H9 (cell line): ENCODE measurements around the gene RAI14. TPM values are rescaled to one million over a fixed set of nuclear protein-coding genes. Genes with fewer than 3 reads are reported as not detected.

ENCODE experiments used
- DNase-seq: peaks from one replicate; pipeline ENCODE4 v3.0.0-alpha.2; 2017
- H2AFZ ChIP-seq: one replicate; pipeline ENCODE4 v1.6.1; 2013; ENCODE audit warnings: mild to moderate bottlenecking, low read length, control low read depth, moderate library complexity
- H2AK5ac ChIP-seq: 2 replicates; pipeline ENCODE4 v1.6.1; 2013; ENCODE audit warnings: low read length, control low read depth, mixed read lengths; ENCODE audit not compliant: insufficient read length
- H2BK120ac ChIP-seq: one replicate; pipeline ENCODE4 v1.6.1; 2013; ENCODE audit warnings: low read depth, mild to moderate bottlenecking, low read length, control low read depth, inconsistent platforms; ENCODE audit not compliant: poor library complexity, severe bottlenecking
- H2BK12ac ChIP-seq: 2 replicates; pipeline ENCODE4 v1.6.1; 2013; ENCODE audit warnings: low read length, control low read depth, mixed read lengths, low read depth; ENCODE audit not compliant: insufficient read length
- H2BK15ac ChIP-seq: 2 replicates; pipeline ENCODE4 v1.6.1; 2013; ENCODE audit warnings: low read depth, low read length, control low read depth
- H2BK20ac ChIP-seq: one replicate; pipeline ENCODE4 v1.6.1; 2013; ENCODE audit warnings: low read depth, mild to moderate bottlenecking, low read length, control low read depth, inconsistent platforms; ENCODE audit not compliant: poor library complexity, severe bottlenecking
- H2BK5ac ChIP-seq: 2 replicates; pipeline ENCODE4 v1.6.1; 2013; ENCODE audit warnings: low read length, control low read depth, mixed read lengths; ENCODE audit not compliant: insufficient read length
- H3K14ac ChIP-seq: 2 replicates; pipeline ENCODE4 v1.6.1; 2013; ENCODE audit warnings: low read length, control low read depth; ENCODE audit not compliant: insufficient read depth
- H3K18ac ChIP-seq: 2 replicates; pipeline ENCODE4 v1.6.1; 2013; ENCODE audit warnings: low read depth, mild to moderate bottlenecking, mixed read lengths, low read length, control low read depth; ENCODE audit not compliant: insufficient read length
- H3K23ac ChIP-seq: 2 replicates; pipeline ENCODE4 v1.6.1; 2013; ENCODE audit warnings: low read length, control low read depth, mixed read lengths, low read depth; ENCODE audit not compliant: insufficient read length
- H3K23me2 ChIP-seq: 2 replicates; pipeline ENCODE4 v1.6.1; 2013; ENCODE audit warnings: low read depth, mild to moderate bottlenecking, mixed read lengths, low read length, control low read depth; ENCODE audit not compliant: insufficient read length, poor library complexity, severe bottlenecking
- H3K27ac ChIP-seq: 2 replicates; pipeline ENCODE4 v1.5.1; 2013; ENCODE audit warnings: low read length, control low read depth, mixed read lengths, low read depth; ENCODE audit not compliant: insufficient read length
- H3K27me3 ChIP-seq: 2 replicates; pipeline ENCODE4 v1.6.1; 2013; ENCODE audit warnings: low read length, control low read depth, inconsistent platforms; ENCODE audit not compliant: insufficient read depth
- H3K4ac ChIP-seq: 2 replicates; pipeline ENCODE4 v1.6.1; 2013; ENCODE audit warnings: low read depth, mild to moderate bottlenecking, control low read depth, inconsistent platforms, low read length, moderate library complexity
- H3K4me1 ChIP-seq: 2 replicates; pipeline ENCODE4 v1.6.1; 2013; ENCODE audit warnings: low read length, control low read depth, inconsistent platforms; ENCODE audit not compliant: insufficient read depth
- H3K4me2 ChIP-seq: 2 replicates; pipeline ENCODE4 v1.6.1; 2013; ENCODE audit warnings: low read length, control low read depth, mixed read lengths; ENCODE audit not compliant: insufficient read length, insufficient read depth
- H3K56ac ChIP-seq: 2 replicates; pipeline ENCODE4 v1.6.1; 2013; ENCODE audit warnings: low read depth, mild to moderate bottlenecking, mixed read lengths, low read length, control low read depth; ENCODE audit not compliant: insufficient read length
- H3K79me1 ChIP-seq: 2 replicates; pipeline ENCODE4 v1.6.1; 2013; ENCODE audit warnings: low read depth, mild to moderate bottlenecking, moderate library complexity, low read length, control low read depth, inconsistent platforms; ENCODE audit not compliant: insufficient read depth, poor library complexity, severe bottlenecking
- H3K79me2 ChIP-seq: 2 replicates; pipeline ENCODE4 v1.6.1; 2013; ENCODE audit warnings: low read length, control low read depth, inconsistent platforms; ENCODE audit not compliant: insufficient read depth
- H3K9ac ChIP-seq: 2 replicates; pipeline ENCODE4 v1.6.1; 2013; ENCODE audit warnings: low read length, control low read depth, mixed read lengths; ENCODE audit not compliant: insufficient read length; ENCODE audit errors: extremely low read depth
- H3K9me3 ChIP-seq: one replicate; pipeline ENCODE4 v1.6.1; 2013; ENCODE audit warnings: low read depth, low read length, inconsistent platforms; ENCODE audit not compliant: control insufficient read depth
- H3T11ph ChIP-seq: one replicate; pipeline ENCODE4 v1.6.1; 2013; ENCODE audit warnings: mild to moderate bottlenecking, low read length, control low read depth, inconsistent platforms
- H4K20me1 ChIP-seq: one replicate; pipeline ENCODE4 v1.6.1; 2013; ENCODE audit not compliant: control insufficient read depth, insufficient read length, insufficient read depth
- H4K5ac ChIP-seq: 2 replicates; pipeline ENCODE4 v1.6.1; 2013; ENCODE audit warnings: low read depth, mild to moderate bottlenecking, mixed read lengths, low read length, control low read depth; ENCODE audit not compliant: insufficient read length
- H4K8ac ChIP-seq: replicated peaks from 2 replicates; pipeline ENCODE4 v1.6.1; 2013; ENCODE audit warnings: low read length, control low read depth, mixed read lengths, low read depth; ENCODE audit not compliant: insufficient read length
- H4K91ac ChIP-seq: 2 replicates; pipeline ENCODE4 v1.6.1; 2013; ENCODE audit warnings: low read depth, mild to moderate bottlenecking, moderate library complexity, mixed read lengths, low read length, control low read depth; ENCODE audit not compliant: insufficient read length
- H3K27ac Mint-ChIP-seq, 3 experiments: 2 replicates in 2 of 3; 3 replicates in 1 of 3; pipeline ENCODE4 v1.8.0; 2020 to 2021; ENCODE audit warnings: mixed read lengths in 3 of 3, mild to moderate bottlenecking in 1 of 3, moderate library complexity in 1 of 3
- H3K27me3 Mint-ChIP-seq: 2 replicates; pipeline ENCODE4 v1.8.0; 2021; ENCODE audit warnings: low read depth, mild to moderate bottlenecking, moderate library complexity, mixed read lengths
- H3K36me3 Mint-ChIP-seq, 3 experiments: 2 replicates in 2 of 3; 3 replicates in 1 of 3; pipeline ENCODE4 v1.8.0; 2020 to 2021; ENCODE audit warnings: low read depth in 3 of 3, mixed read lengths in 3 of 3; ENCODE audit not compliant: insufficient read depth in 1 of 3
- H3K4me1 Mint-ChIP-seq, 2 experiments: 2 replicates each; pipeline ENCODE4 v1.8.0; 2020; ENCODE audit warnings: mixed read lengths in 2 of 2
- H3K4me3 Mint-ChIP-seq, 2 experiments: 2 replicates in 1 of 2; 3 replicates in 1 of 2; pipeline ENCODE4 v1.8.0; 2020 to 2021; ENCODE audit warnings: mild to moderate bottlenecking in 2 of 2, mixed read lengths in 2 of 2, moderate library complexity in 1 of 2
- H3K9me3 Mint-ChIP-seq, 2 experiments: 2 replicates in 1 of 2; 3 replicates in 1 of 2; pipeline ENCODE4 v1.8.0; 2020; ENCODE audit warnings: mild to moderate bottlenecking in 2 of 2, mixed read lengths in 2 of 2, moderate library complexity in 1 of 2
- WGBS: extraction: QIAGEN DNeasy Blood & Tissue Kit; methylation state at CpG from one replicate; pipeline ENCODE4 v1.1.7; 2013; ENCODE audit warnings: missing lambda C conversion rate, low lambda C conversion rate, mixed read lengths; ENCODE audit not compliant: insufficient read length; ENCODE audit errors: extremely low coverage; 5-methylcytosine and 5-hydroxymethylcytosine counted together
- total RNA-seq: library from RNA; stranded (reverse); gene quantifications from 2 replicates; pipeline ENCODE4 v1.2.1, GENCODE V29; 2021
- TF ChIP-seq, protein P1 (sequence below): fragments of 200-600 bp; sonication (generic); conservative IDR thresholded peaks from 3 replicates; pipeline ENCODE4 v1.8.0; 2021; ENCODE audit warnings: antibody characterized with exemption, mild to moderate bottlenecking

RAI14 gene
- total RNA-seq, 1 experiment from 2014 or later: 127 TPM

DNA sequence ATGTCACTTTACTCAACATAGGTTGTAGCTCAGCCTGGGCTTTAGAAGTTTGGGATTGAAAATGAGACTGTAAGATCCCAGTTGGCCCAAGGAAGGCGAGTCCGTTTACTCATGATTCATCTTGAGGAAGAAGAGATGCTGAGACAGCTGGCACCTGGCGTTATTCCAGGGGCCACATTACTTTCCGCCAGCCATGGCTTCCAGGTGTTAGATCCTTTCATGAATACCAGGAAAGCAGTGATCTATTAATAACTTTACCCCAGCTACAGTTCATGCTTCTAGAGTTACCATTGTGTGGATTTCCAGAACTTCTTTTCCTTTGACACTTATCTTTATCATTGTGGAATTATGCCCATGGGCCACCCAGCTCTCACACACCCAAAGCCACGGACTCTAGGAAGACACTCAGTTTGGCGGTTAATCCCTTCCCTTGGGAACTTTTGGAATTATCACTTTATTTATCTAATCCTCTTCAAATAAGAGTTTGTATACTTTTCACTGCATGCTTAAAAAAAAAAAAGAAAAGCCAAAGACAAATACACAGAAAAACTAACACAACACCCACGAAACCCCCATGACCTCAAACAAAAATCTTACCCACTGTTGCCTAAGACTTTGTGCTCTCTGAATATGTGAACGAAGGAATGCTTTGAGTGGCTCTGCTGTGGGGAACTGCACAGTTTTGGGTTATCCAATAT, 26.9 kb downstream of the RAI14 start:
- Histone ChIP-seq H2BK5ac (no peak overlapping the region), H2AK5ac (no peak overlapping the region), H2BK12ac (no peak overlapping the region), H3K4ac (no peak overlapping the region), H3K4me2 (no peak overlapping the region), H3K27me3 (no peaks in the 10 kb centered on the region), H3K79me1 (peaks cover 10% of the 10 kb centered on the region), H2BK120ac (no peak overlapping the region), H3K27ac (no peak overlapping the region), H4K8ac (no peak overlapping the region), H3K9ac (no peak overlapping the region), H2BK20ac (no peak overlapping the region), H3K79me2 (peaks cover 54% of the 10 kb centered on the region; the same call in 1 of the 2 replicates), H2BK15ac (no peak overlapping the region), H3K23ac (no peak overlapping the region), H4K5ac (no peak overlapping the region), H3K18ac (no peak overlapping the region), H3K23me2 (no peaks in the 10 kb centered on the region), H3K56ac (no peak overlapping the region), H2AFZ (no peak overlapping the region), H3T11ph (no peak overlapping the region), H3K14ac (no peak overlapping the region), H4K20me1 (no peaks in the 10 kb centered on the region), H4K91ac (no peak overlapping the region), H3K4me1 (peaks cover 21% of the 10 kb centered on the region; the same call in 1 of the 2 replicates), H3K9me3 (no peaks in the 10 kb centered on the region)
- H3K27me3 Mint-ChIP-seq: no peaks in the 10 kb centered on the region
- TF ChIP-seq, protein P1, sequence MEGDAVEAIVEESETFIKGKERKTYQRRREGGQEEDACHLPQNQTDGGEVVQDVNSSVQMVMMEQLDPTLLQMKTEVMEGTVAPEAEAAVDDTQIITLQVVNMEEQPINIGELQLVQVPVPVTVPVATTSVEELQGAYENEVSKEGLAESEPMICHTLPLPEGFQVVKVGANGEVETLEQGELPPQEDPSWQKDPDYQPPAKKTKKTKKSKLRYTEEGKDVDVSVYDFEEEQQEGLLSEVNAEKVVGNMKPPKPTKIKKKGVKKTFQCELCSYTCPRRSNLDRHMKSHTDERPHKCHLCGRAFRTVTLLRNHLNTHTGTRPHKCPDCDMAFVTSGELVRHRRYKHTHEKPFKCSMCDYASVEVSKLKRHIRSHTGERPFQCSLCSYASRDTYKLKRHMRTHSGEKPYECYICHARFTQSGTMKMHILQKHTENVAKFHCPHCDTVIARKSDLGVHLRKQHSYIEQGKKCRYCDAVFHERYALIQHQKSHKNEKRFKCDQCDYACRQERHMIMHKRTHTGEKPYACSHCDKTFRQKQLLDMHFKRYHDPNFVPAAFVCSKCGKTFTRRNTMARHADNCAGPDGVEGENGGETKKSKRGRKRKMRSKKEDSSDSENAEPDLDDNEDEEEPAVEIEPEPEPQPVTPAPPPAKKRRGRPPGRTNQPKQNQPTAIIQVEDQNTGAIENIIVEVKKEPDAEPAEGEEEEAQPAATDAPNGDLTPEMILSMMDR: no peak
- H3K4me1 Mint-ChIP-seq: peaks cover 67 to 70% of the 10 kb centered on the region in 2 experiments
- H3K36me3 Mint-ChIP-seq: peaks cover 13 to 14% (median 13%) of the 10 kb centered on the region in 3 experiments; a peak in 6 of 7 replicates
- WGBS: no CpG with 5 or more reads among the region's 8 CpGs
- no peaks in the 10 kb centered on the region for H3K9me3 Mint-ChIP-seq
- no peak overlapping the region for H3K4me3 Mint-ChIP-seq
- DNase-seq: no peak
- H3K27ac Mint-ChIP-seq: peak overlapping the region; percentile 45 to 98 (median 62); a peak in 5 of 7 replicates
